ENCODE data around the gene ZNF322.

- TF ChIP-seq CTCF (IDR thresholded peaks at IDR 0.05) (no peak), POLR2A (IDR thresholded peaks at IDR 0.05) (no peak)
These were observed 45.6 kb downstream of the ZNF322 start for GRCh38 chr6:26613689-26614683.

Data from lower leg skin (tissue), 3 donors.